ENCODE results near the gene MAPK10. TPM values are rescaled to one million over a fixed set of nuclear protein-coding genes. Genes with fewer than 3 reads are reported as not detected.
"Not testable (repeated sequence)": the region's sequence is repeated elsewhere in the genome, so short reads cannot be mapped to it uniquely, and the experiment has no call there.

Gene MAPK10
- total and polyA plus RNA-seq, 9 of the 15 experiments (the other 6 are each of a cell fraction or from before 2014, with no cell fraction given): 0.10 to 0.53 (median 0.18) TPM; not detected in 4

DNA sequence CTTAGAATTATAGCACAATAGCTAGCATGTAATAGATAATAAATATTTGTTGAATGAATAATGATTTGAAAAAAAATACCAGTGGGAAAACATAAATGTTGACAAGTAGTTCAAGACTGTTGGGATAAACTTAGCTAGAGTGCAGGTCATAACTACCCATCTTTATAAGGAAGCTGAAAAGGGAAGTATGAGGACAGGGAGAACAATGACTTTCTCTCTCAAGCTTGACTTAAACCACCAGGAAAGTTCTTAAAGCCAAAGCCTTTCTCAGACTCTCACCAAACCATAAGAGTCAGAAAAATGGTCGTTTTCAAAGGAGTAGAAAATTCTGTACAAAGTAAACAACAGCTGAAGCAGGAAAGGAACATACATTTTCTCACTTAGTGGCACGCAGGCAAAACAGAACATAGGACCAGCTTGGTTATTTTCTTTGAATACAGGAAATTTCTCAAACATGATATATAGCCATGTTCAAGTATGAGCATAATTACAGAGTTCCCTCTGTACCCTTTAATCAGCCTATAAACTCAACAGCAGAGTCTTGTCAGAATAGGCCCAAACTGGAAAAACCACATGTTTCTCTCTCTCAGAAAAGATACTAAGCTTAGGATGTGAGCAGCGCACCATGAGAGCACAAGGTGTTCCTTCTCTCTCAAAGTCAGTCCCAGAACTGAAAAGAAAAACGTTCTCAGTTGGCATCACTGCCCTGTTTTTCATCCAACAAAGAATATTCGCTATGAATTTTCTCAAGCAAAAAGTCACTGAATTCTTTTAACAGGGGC lies 28.7 kb downstream of the MAPK10 start (continued):
- no peak for TF ChIP-seq SMARCB1 (IDR thresholded peaks at IDR 0.05; ENCODE audit: insufficient read length, low read depth)
- no peak for TF ChIP-seq VEZF1 (CRISPR knock-in tag; IDR thresholded peaks at IDR 0.05)

DNA sequence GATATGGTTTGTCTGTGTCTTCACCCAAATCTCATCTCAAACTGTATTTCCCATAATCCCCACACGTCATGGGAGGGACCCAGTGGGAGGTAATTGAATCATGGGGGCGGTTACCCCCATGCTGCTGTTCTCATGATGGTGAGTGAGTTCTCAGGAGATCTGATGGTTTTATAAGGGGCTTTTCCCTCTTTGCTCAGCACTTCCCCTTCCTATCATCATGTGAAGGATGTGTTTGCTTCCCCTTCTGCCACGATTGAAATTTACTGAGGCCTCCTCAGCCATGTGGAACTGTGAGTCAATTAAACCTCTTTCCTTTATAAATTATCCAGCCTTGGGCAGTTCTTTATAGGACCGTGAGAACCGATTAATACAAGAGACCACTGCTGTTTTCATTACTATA lies 29.4 kb downstream of the MAPK10 start:
- DNase-seq (ENCODE audit: extremely low read depth in 1 of 4, low spot score in 3 of 4); in situ Hi-C loops (cut with MboI); BruUV-seq (replicated peaks); H3K79me2 ChIP-seq (ENCODE audit: control insufficient read depth, insufficient read depth, low read length); ATAC-seq; H2AFZ ChIP-seq (ENCODE audit: low read depth, low read length); H4K20me1 ChIP-seq (replicated peaks; ENCODE audit: control insufficient read depth, insufficient read depth, low read length); H3K9me1 ChIP-seq (ENCODE audit: control insufficient read depth, insufficient read depth, low read length); H3K9ac ChIP-seq (ENCODE audit: insufficient read depth in 1 of 2, low read depth in 2 of 2, low read length in 2 of 2); H3K4me1 ChIP-seq (replicated peaks in 1 of 2; ENCODE audit: control insufficient read depth in 2 of 2, insufficient read depth in 2 of 2, low read length in 2 of 2); H3K9me3 ChIP-seq (replicated peaks; ENCODE audit: control insufficient read depth, insufficient read depth, low read depth, low read length); H3K4me3 ChIP-seq; POLR2A ChIA-PET; H3K27me3 ChIP-seq (ENCODE audit: control insufficient read depth in 2 of 2, insufficient read depth in 2 of 2, low read length in 2 of 2); intact Hi-C loops (cut with micrococcal nuclease); CTCF ChIA-PET (ENCODE audit: low intra/inter-chr PET ratio); H3K27ac ChIP-seq (ENCODE audit: extremely low read depth, low read depth, low read length); H3K4me2 ChIP-seq (ENCODE audit: insufficient read depth, low read length); FAIRE-seq; H3K36me3 ChIP-seq (ENCODE audit: control insufficient read depth, insufficient read depth, low read length): not testable (repeated sequence)
- 0% methylated on average over 5 of the region's 5 CpGs for WGBS (ENCODE audit: insufficient coverage, low coverage, missing lambda C conversion rate)
